Aorta (tissue), 5 donors: ENCODE results near the gene PPP1R8. TPM values are rescaled to one million over a fixed set of nuclear protein-coding genes. Genes with fewer than 3 reads are reported as not detected.

Source experiments
- ATAC-seq: fragments of 200-7000 bp; cut with Tn5 transposase; one replicate; pipeline ENCODE4 v1.9.1; 2022; ENCODE audit warnings: moderate library complexity; ENCODE audit not compliant: low FRiP score
- DNase-seq, 2 donors: peaks; one replicate each; pipeline ENCODE4 v3.0.0-alpha.2; 2020
- H3K27ac ChIP-seq, 2 donors: one replicate each; pipeline ENCODE4 v1.5.1; 2013; ENCODE audit warnings: low read length in 2 of 2, mild to moderate bottlenecking in 2 of 2, moderate library complexity in 2 of 2, control low read depth in 1 of 2, inconsistent platforms in 1 of 2, low read depth in 1 of 2
- H3K27me3 ChIP-seq, 2 donors: one replicate each; pipeline ENCODE4 v1.6.1; 2013; ENCODE audit warnings: control low read depth in 1 of 2, low read length in 1 of 2, mild to moderate bottlenecking in 1 of 2, moderate library complexity in 1 of 2; ENCODE audit not compliant: insufficient read depth in 2 of 2, control insufficient read depth in 1 of 2
- H3K36me3 ChIP-seq, 2 donors: one replicate each; pipeline ENCODE4 v1.6.1; 2013; ENCODE audit warnings: control low read depth in 1 of 2, low read length in 1 of 2, mild to moderate bottlenecking in 1 of 2; ENCODE audit not compliant: insufficient read depth in 2 of 2, control insufficient read depth in 1 of 2
- H3K4me1 ChIP-seq, 2 donors: one replicate each; pipeline ENCODE4 v1.6.1; 2013; ENCODE audit warnings: low read length in 2 of 2, control low read depth in 1 of 2, mild to moderate bottlenecking in 1 of 2, moderate library complexity in 1 of 2; ENCODE audit not compliant: insufficient read depth in 2 of 2, control insufficient read depth in 1 of 2
- H3K4me3 ChIP-seq, 2 donors: one replicate each; pipeline ENCODE4 v1.5.1; 2013; ENCODE audit warnings: low read length in 2 of 2, control low read depth in 1 of 2, mild to moderate bottlenecking in 1 of 2
- H3K9me3 ChIP-seq: one replicate; pipeline ENCODE4 v1.6.1; 2013; ENCODE audit warnings: mild to moderate bottlenecking, low read length; ENCODE audit not compliant: control insufficient read depth
- WGBS, 2 donors: extraction: QIAGEN DNeasy Blood & Tissue Kit; methylation state at CpG; one replicate each; pipeline ENCODE4 v1.1.7; 2013; 5-methylcytosine and 5-hydroxymethylcytosine counted together
- intact Hi-C, 2 donors: fragments of 100-400 bp; cut with DNase I; formaldehyde crosslinking; loops; one replicate each; pipeline versions ENCODE4 v1.14.2 to v1.15.0; 2022
- polyA plus RNA-seq, 2 donors: library from polyadenylated mRNA; stranded (reverse); fragments of 200-250 nt; gene quantifications; one replicate each; pipeline ENCODE4 v1.2.3, GENCODE V29; 2013
- total RNA-seq, 2 donors: library from RNA; stranded (reverse); fragmentation: NEBNext Ultra II Directional; extraction: Animal tissue kit (Norgen Biotek cat#: 25700); gene quantifications; one replicate each; pipeline ENCODE4 v1.2.1, GENCODE V29; 2021
- donor health status: healthy with polysubstance abuse.
- donor health status: Bipolar disorder and iron deficiency.
- donor health status: DM: no; HTN: no; CAD: no.
- donor health status: DM: no; HTN: no; CAD: no.
- donor health status: DM: yes; HTN: yes; CAD: no.

Gene PPP1R8
- total and polyA plus RNA-seq, 4 donors: 22.3 to 32.0 (median 29.2) TPM

DNA sequence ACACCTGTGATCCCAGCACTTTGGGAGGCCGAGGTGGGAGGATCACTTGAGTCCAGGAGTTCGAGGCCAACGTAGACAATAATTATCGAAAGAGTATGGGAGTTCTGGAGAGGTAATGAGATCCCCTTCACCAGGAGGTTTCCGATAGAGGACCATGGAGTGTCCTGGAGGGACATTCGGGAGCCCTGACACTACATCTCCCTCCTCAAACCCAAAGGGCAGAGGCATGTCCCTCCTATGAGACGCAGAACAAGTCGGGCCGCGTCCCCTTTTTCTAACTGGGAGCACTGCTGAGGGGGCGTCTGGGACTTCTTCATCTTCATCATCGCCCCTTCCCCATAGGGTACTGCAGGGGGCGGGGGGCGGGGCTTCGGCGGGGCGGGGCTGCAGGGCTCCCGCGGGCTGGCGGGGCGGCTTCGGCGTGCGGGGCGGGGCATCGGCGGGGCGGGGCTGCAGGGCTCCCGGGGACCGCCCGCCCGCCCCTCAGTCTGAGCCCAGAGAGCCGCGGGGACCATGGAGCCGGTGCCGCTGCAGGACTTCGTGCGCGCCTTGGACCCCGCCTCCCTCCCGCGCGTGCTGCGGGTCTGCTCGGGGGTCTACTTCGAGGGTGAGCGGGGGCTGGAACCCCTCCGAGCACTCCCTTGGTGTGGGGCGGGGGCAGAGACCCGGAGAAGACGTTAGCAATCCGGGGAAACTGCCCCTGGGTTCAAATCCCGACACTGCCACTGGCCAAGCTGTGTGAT, 41.6 kb downstream of the PPP1R8 start, which contains the start of gene THEMIS2:
TSS of gene THEMIS2 (plus strand) at position 486 of the 743 bp plus-strand sequence. CDS start at position 514, 28 bp downstream.
- Histone ChIP-seq H3K9me3 (no peaks in the 10 kb centered on the region), H3K36me3 (no peaks in the 10 kb centered on the region), H3K4me3 (peak within 1 kb of the TSS; percentile 29 to 37), H3K27ac (no peak within 1 kb of the TSS), H3K4me1 (no peaks in the 10 kb centered on the region), H3K27me3 (no peaks in the 10 kb centered on the region)
- ATAC-seq (peak; percentile 81), DNase-seq (peak; percentile 85 to 91)
- intact Hi-C loops: no loop called here
- 9 to 20% methylated on average over 20 to 53 of the region's 53 CpGs for WGBS, 2 donors

DNA sequence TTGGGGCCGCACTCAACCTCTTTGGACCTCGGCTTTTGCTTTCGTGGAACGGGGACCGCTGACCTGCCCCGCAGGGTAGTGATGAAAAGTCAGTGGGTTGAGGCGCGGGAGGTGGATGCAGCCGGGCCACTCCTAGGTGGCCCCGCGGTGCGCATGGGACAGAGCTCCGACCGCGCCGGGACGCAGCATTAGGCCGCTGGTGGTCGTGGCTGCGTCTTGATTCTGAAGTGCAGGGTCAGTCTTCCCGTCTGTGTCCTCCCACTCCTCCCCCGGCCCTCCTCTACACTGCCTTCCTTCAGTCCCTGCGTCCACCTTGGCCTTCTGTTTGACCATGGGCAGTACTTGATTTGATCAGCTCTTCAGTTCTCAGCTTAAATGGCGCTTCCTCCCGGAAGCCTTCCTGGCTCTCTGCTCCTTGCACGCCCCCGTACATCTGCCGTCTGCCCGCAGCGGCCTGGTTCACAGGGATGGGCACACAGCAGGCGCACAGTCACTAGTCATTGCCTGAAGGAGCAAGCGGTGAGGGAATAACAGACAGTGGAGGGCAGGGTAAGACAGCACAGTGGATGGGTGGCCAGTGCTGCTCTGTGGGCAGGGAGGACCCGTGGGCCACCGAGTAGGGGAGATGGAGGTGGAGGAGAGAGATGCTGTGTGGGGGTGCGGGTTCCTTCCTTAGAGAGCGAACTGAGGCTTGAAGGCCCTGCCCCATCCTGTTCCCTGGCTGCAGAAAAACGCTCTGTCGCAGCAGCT, 42.4 kb downstream of the PPP1R8 start:
- intact Hi-C loops: no loop called here
- H3K4me1 ChIP-seq: no peaks in the 10 kb centered on the region
- no peaks in the 10 kb centered on the region for H3K27me3 ChIP-seq
- H3K36me3 ChIP-seq: no peaks in the 10 kb centered on the region
- H3K4me3 ChIP-seq: peak overlapping the region; percentile 29 to 37
- no peak for DNase-seq
- ATAC-seq: peak; percentile 16
- WGBS, 2 donors: 18 to 20% methylated on average over 38 of the region's 38 CpGs
- H3K9me3 ChIP-seq: no peaks in the 10 kb centered on the region
- H3K27ac ChIP-seq: no peak overlapping the region

DNA sequence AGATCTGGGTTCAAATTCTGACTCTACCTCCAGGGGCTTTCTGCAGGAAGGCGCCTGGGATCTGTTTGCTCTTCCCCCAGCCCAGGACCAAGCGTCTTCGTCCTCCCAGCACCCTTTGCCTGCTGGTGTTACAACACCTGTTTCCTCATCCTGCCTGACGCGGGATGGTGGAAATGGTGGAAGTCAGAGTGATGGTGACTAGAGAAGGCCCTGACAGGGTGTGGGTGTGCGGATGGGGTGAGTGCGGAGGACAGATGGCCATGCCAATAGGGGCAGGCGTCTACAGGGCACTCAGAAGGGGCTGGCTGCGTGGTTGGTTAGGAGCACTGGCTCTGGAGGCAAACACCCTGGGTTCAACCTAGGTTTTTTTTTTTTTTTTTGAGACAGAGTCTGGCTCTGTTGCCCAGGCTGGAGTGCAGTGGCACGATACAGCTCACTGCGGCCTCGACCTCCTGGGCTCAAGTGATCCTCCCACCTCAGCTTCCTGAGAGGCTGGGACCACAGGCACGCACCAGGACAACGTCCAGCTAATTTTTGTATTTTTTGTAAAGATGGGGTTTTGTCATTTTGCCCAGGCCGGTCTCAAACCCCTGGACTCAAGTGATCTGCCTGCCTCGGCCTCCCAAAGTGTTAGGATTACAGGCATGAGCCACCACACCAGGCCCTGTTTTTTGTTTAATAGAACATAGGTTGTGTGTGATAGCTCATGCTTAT, 43.2 kb downstream of the PPP1R8 start:
- intact Hi-C loops: no loop called here
- Histone ChIP-seq H3K9me3 (no peaks in the 10 kb centered on the region), H3K4me1 (no peaks in the 10 kb centered on the region), H3K36me3 (no peaks in the 10 kb centered on the region), H3K4me3 (no peak overlapping the region), H3K27ac (no peak overlapping the region), H3K27me3 (no peaks in the 10 kb centered on the region)
- 88% methylated on average over 16 of the region's 16 CpGs for WGBS, 2 donors
- peak; percentile 22 for ATAC-seq
- no peak for DNase-seq

DNA sequence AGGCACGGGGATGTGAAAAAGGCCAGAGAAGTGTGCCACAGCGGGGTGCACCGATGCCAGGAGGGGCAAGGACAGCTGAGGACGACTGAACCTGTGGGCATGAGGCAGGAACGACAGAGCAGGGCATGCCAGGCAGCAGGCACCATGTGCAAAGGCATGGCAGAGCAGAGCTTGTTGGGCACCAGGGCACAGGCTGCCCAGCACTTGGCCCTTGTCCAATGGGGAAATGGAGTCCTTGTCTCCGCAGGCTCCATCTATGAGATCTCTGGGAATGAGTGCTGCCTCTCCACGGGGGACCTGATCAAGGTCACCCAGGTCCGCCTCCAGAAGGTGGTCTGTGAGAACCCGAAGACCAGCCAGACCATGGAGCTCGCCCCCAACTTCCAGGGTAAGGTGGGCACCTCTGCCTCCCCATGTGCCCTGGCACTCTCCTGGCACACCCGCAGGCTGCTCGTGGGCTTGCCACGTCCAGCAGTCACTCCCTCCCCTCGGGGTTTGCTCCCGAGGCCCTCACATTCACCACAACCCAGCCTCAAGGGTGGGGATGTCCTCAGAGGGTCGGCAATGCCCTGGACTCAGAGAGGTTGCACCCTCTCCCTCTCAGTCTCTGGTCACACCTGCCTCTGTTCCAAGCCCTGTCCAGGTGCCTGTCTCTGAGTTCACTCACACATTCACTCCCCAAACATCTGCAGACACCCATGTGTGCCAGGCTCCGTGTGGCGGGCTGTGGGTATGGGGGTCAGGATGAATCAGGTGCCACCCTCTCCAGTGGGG, 45.9 kb downstream of the PPP1R8 start:
- no peaks in the 10 kb centered on the region for H3K36me3 ChIP-seq
- no peak overlapping the region for H3K27ac ChIP-seq
- DNase-seq (peak in 1 of 2 donors; percentile 62), ATAC-seq (no peak)
- H3K27me3 ChIP-seq: no peaks in the 10 kb centered on the region
- intact Hi-C loops: no loop called here
- 85% methylated on average over 18 of the region's 18 CpGs for WGBS, 2 donors
- H3K4me1 ChIP-seq: no peaks in the 10 kb centered on the region
- H3K9me3 ChIP-seq: no peaks in the 10 kb centered on the region
- H3K4me3 ChIP-seq: no peak overlapping the region

DNA sequence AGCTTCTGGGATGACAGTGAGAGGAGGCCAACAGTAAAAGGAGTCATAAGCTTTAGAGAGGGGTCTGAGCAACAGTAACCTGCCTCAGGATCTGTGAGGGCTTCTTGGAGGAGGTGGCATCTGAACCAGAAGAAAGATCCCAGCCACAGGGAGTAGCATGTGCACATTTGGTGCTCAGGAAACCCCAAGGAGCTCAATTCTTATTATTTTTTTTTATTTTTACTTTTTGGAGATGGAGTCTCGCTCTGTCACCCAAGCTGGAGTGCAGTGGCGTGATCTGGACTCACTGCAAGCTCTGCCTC, 46.5 kb downstream of the PPP1R8 start:
- Histone ChIP-seq H3K9me3 (no peaks in the 10 kb centered on the region), H3K27ac (no peak overlapping the region), H3K4me3 (no peak overlapping the region), H3K4me1 (no peaks in the 10 kb centered on the region), H3K36me3 (no peaks in the 10 kb centered on the region), H3K27me3 (no peaks in the 10 kb centered on the region)
- DNase-seq (no peak), ATAC-seq (no peak)
- intact Hi-C loops: no loop called here
- WGBS, 2 donors: 97 to 98% methylated on average over 2 of the region's 2 CpGs

DNA sequence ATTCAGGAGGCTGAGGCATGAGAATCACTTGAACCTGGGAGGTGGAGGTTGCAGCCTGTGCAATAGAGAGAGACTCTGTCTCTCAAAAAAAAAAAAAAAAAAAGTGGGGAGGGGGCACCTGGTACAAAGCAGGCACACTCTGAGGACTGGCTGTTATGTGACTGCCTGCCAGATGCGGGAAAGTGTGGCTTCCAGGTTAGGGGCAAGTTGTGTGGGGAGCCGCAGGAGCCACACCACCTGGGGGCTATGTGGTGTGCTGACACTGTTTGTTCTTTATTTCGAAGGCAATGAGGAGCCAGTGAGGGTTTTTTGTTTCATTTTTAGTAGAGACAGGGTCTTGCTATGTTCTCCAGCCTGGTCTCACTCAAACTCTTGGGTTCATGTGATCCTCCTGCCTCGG, 47.5 kb downstream of the PPP1R8 start:
- ATAC-seq: no peak
- no peak overlapping the region for H3K4me3 ChIP-seq
- no peaks in the 10 kb centered on the region for H3K36me3 ChIP-seq
- intact Hi-C loops: no loop called here
- H3K9me3 ChIP-seq: no peaks in the 10 kb centered on the region
- no peak for DNase-seq
- no peaks in the 10 kb centered on the region for H3K4me1 ChIP-seq
- H3K27me3 ChIP-seq: no peaks in the 10 kb centered on the region
- WGBS, 2 donors: 81 to 87% methylated on average over 4 of the region's 4 CpGs
- no peak overlapping the region for H3K27ac ChIP-seq

DNA sequence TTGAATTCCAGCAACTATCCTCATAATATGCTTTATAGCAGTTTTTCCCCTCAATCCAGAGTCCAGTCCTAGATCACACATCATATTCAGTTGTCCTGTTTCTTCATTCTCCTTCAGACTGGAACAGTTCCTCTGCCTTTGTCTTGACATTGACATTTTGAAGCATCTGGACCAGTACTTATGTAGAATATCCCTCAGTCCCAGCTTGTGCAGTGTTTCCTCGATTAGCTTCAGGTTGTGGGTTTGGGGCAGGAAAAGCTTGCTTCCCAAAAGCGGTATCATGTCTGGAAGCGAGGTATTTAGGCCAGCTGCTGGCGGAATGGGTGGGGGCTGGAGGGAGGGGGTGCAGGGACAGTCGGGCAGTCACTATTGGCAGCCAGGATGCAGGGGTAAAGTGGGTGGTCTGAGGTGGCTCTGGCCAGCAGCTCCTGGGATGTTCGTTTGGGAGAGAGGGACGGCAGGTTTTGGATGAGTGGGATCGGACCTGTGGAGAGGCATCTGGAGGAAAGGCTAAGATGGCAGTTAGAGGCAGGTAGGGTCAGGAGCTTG, 48.3 kb downstream of the PPP1R8 start:
- 59 to 63% methylated on average over 8 of the region's 8 CpGs for WGBS, 2 donors
- intact Hi-C loops: no loop called here
- Histone ChIP-seq H3K27ac (no peak overlapping the region), H3K4me3 (no peak overlapping the region), H3K9me3 (no peaks in the 10 kb centered on the region), H3K27me3 (no peaks in the 10 kb centered on the region), H3K36me3 (no peaks in the 10 kb centered on the region), H3K4me1 (no peaks in the 10 kb centered on the region)
- DNase-seq: no peak
- ATAC-seq: no peak

DNA sequence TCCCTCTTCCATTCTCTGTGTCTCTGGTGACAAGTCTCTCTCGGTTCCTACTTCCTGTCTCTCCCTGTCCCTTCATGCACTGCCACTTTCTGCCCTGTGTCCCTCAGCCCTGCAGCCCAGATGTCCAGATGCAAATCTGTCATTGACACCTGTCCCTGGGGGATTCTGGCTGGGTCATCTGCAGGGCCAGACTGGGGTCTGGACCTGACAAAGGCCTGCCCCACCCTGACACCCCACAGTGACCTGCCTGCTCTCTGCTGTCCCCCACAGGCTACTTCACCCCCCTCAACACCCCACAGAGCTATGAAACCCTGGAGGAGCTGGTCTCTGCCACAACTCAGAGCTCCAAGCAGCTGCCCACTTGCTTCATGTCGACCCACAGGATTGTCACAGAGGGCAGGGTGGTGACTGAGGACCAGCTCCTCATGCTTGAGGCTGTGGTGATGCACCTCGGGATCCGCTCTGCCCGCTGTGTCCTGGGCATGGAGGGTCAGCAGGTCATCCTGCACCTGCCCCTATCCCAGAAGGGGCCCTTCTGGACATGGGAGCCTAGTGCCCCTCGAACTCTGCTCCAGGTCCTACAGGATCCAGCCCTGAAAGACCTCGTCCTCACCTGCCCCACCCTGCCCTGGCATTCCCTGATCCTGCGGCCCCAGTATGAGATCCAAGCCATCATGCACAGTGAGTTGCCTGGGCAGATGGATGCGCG, 48.9 kb downstream of the PPP1R8 start:
- no peak for ATAC-seq
- 75 to 81% methylated on average over 10 of the region's 10 CpGs for WGBS, 2 donors

More for the DNA sequence above, 48.9 kb downstream of the PPP1R8 start:
- Histone ChIP-seq H3K4me3 (no peak overlapping the region), H3K27me3 (no peaks in the 10 kb centered on the region), H3K4me1 (no peaks in the 10 kb centered on the region), H3K9me3 (no peaks in the 10 kb centered on the region), H3K27ac (no peak overlapping the region), H3K36me3 (no peaks in the 10 kb centered on the region)
- DNase-seq: no peak
- intact Hi-C loops: no loop called here
